Prostate gland (tissue), 2 donors: Measurements from ENCODE around the gene KIF26B.

ENCODE experiments used
- POLR2AphosphoS5 ChIP-seq: sonication (generic); formaldehyde crosslinking; IDR thresholded peaks from one replicate; pipeline ENCODE4 v1.6.1; 2017; ENCODE audit warnings: antibody characterized with exemption
- TF ChIP-seq, protein P1 (sequence below), 4 experiments: fragments of 200-600 bp in 2 of 4; fragments of 450-650 bp in 2 of 4; sonication (generic) in 2 of 4; IDR thresholded peaks; 1 replicate in 3 of 4; 2 replicates in 1 of 4; pipeline ENCODE4 v1.5.1; 2016 to 2019; ENCODE audit warnings: antibody characterized with exemption in 4 of 4, mild to moderate bottlenecking in 2 of 4, moderate library complexity in 2 of 4

DNA sequence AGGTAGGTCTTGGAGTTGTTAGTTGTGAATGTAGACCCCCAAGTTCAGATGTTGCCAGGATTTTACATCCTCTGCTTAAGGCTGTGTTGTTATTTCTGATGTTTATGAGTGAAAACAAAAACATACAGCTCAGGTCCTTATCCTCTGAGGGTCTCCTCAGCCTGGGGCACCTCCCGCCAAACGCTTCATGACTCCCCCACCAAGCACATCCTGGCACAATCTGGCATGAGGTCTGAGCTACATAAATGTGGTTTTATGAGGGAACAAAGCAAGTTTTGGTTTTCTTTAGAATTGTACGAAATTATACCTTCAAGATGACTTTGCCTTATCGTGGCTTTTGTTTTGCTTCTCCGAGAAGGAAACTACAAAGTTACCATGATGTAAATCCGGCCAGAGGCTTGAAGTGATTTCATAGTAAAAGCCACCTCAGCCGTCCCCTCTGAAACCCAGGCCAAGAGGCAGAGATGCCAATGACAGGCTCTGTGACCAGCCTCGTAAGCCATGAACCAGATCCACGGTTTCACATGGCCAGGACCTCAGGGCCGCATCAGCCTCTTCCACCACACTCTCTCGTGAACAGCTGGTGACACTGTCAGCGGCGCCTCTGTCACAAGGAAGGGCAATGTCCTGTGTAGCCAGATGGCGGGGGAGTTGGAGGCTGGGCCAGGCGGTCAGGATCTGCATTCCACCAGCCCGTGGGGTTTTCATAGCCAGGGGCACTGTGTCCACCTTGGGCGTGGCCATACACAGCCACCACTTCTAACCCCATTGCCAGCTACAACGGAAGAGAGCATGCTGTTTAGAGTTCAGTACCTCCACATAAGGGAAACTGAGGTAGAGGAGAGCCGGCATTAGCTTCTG lies 199.4 kb downstream of the KIF26B start:
- TF ChIP-seq, protein P1, sequence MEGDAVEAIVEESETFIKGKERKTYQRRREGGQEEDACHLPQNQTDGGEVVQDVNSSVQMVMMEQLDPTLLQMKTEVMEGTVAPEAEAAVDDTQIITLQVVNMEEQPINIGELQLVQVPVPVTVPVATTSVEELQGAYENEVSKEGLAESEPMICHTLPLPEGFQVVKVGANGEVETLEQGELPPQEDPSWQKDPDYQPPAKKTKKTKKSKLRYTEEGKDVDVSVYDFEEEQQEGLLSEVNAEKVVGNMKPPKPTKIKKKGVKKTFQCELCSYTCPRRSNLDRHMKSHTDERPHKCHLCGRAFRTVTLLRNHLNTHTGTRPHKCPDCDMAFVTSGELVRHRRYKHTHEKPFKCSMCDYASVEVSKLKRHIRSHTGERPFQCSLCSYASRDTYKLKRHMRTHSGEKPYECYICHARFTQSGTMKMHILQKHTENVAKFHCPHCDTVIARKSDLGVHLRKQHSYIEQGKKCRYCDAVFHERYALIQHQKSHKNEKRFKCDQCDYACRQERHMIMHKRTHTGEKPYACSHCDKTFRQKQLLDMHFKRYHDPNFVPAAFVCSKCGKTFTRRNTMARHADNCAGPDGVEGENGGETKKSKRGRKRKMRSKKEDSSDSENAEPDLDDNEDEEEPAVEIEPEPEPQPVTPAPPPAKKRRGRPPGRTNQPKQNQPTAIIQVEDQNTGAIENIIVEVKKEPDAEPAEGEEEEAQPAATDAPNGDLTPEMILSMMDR (IDR thresholded peaks at IDR 0.05): no peak
- TF ChIP-seq POLR2AphosphoS5: no peak
